ENCODE data around the gene VAT1L. TPM values are rescaled to one million over a fixed set of nuclear protein-coding genes. Genes with fewer than 3 reads are reported as not detected.

Gene VAT1L
- total RNA-seq, 1 donor, result under 0.01 TPM

GRCh38 chr16:77760800-77761199, 27.6 kb upstream of the VAT1L start:
- no peak for TF ChIP-seq CTCF (IDR thresholded peaks at IDR 0.05; ENCODE audit: extremely low read depth, low read depth, low read length)
- H3K4me1 ChIP-seq (ENCODE audit: insufficient read depth, low read length), result no peaks in the 10 kb centered on the region
- H3K4me2 ChIP-seq (ENCODE audit: insufficient read depth, low read length), result no peak overlapping the region
- H3K27me3 ChIP-seq (ENCODE audit: insufficient read depth, low read length), result no peaks in the 10 kb centered on the region
- H4K20me1 ChIP-seq (ENCODE audit: insufficient read depth, low read length), result no peaks in the 10 kb centered on the region
- no peaks in the 10 kb centered on the region for H3K79me2 ChIP-seq (ENCODE audit: insufficient read depth, low read length)
- no peaks in the 10 kb centered on the region for H3K9me3 ChIP-seq (ENCODE audit: low read depth, low read length)
- no peak for DNase-seq (ENCODE audit: insufficient read length, low spot score, missing footprints)
- H2AFZ ChIP-seq (ENCODE audit: low read length), result no peak overlapping the region
- no peak overlapping the region for H3K27ac ChIP-seq (ENCODE audit: low read depth, low read length)
- no peak overlapping the region for H3K4me3 ChIP-seq (ENCODE audit: insufficient read depth, low read length)
- H3K36me3 ChIP-seq (ENCODE audit: insufficient read depth, low read length), result no peaks in the 10 kb centered on the region

- Histone ChIP-seq H3K4me2 (ENCODE audit: insufficient read depth, low read length) (no peak overlapping the region), H3K27ac (ENCODE audit: low read depth, low read length) (no peak overlapping the region), H3K36me3 (ENCODE audit: insufficient read depth, low read length) (no peaks in the 10 kb centered on the region), H3K9me3 (ENCODE audit: low read depth, low read length) (no peaks in the 10 kb centered on the region), H3K4me3 (ENCODE audit: insufficient read depth, low read length) (no peak overlapping the region), H4K20me1 (ENCODE audit: insufficient read depth, low read length) (no peaks in the 10 kb centered on the region), H3K79me2 (ENCODE audit: insufficient read depth, low read length) (no peaks in the 10 kb centered on the region), H3K27me3 (ENCODE audit: insufficient read depth, low read length) (no peaks in the 10 kb centered on the region), H2AFZ (ENCODE audit: low read length) (no peak overlapping the region), H3K4me1 (ENCODE audit: insufficient read depth, low read length) (no peaks in the 10 kb centered on the region)
- DNase-seq (ENCODE audit: insufficient read length, low spot score, missing footprints), result no peak
- no peak for TF ChIP-seq CTCF (IDR thresholded peaks at IDR 0.05; ENCODE audit: extremely low read depth, low read depth, low read length)
These were observed 27.2 kb upstream of the VAT1L start for GRCh38 chr16:77761204-77761603.

GRCh38 chr16:77762262-77762661, 26.1 kb upstream of the VAT1L start:
- Histone ChIP-seq H3K4me1 (ENCODE audit: insufficient read depth, low read length) (no peaks in the 10 kb centered on the region), H3K79me2 (ENCODE audit: insufficient read depth, low read length) (no peaks in the 10 kb centered on the region), H4K20me1 (ENCODE audit: insufficient read depth, low read length) (no peaks in the 10 kb centered on the region), H3K4me3 (ENCODE audit: insufficient read depth, low read length) (no peak overlapping the region), H3K4me2 (ENCODE audit: insufficient read depth, low read length) (no peak overlapping the region), H3K36me3 (ENCODE audit: insufficient read depth, low read length) (no peaks in the 10 kb centered on the region), H3K27me3 (ENCODE audit: insufficient read depth, low read length) (no peaks in the 10 kb centered on the region), H2AFZ (ENCODE audit: low read length) (no peak overlapping the region), H3K9me3 (ENCODE audit: low read depth, low read length) (no peaks in the 10 kb centered on the region), H3K27ac (ENCODE audit: low read depth, low read length) (no peak overlapping the region)
- TF ChIP-seq CTCF (IDR thresholded peaks at IDR 0.05; ENCODE audit: extremely low read depth, low read depth, low read length), result no peak
- DNase-seq (ENCODE audit: insufficient read length, low spot score, missing footprints), result no peak

GRCh38 chr16:77763994-77764393, 24.4 kb upstream of the VAT1L start:
- H3K27ac ChIP-seq (ENCODE audit: low read depth, low read length), result no peak overlapping the region
- no peaks in the 10 kb centered on the region for H3K79me2 ChIP-seq (ENCODE audit: insufficient read depth, low read length)
- H3K4me1 ChIP-seq (ENCODE audit: insufficient read depth, low read length), result no peaks in the 10 kb centered on the region
- DNase-seq (ENCODE audit: insufficient read length, low spot score, missing footprints), result no peak
- H3K27me3 ChIP-seq (ENCODE audit: insufficient read depth, low read length), result no peaks in the 10 kb centered on the region
- no peaks in the 10 kb centered on the region for H3K36me3 ChIP-seq (ENCODE audit: insufficient read depth, low read length)
- H3K4me3 ChIP-seq (ENCODE audit: insufficient read depth, low read length), result no peak overlapping the region
- H3K4me2 ChIP-seq (ENCODE audit: insufficient read depth, low read length), result no peak overlapping the region
- H4K20me1 ChIP-seq (ENCODE audit: insufficient read depth, low read length), result no peaks in the 10 kb centered on the region
- H2AFZ ChIP-seq (ENCODE audit: low read length), result no peak overlapping the region
- TF ChIP-seq CTCF (IDR thresholded peaks at IDR 0.05; ENCODE audit: extremely low read depth, low read depth, low read length), result no peak
- H3K9me3 ChIP-seq (ENCODE audit: low read depth, low read length), result no peaks in the 10 kb centered on the region
